ENCODE measurements around the gene CDKN2AIP.

DNA sequence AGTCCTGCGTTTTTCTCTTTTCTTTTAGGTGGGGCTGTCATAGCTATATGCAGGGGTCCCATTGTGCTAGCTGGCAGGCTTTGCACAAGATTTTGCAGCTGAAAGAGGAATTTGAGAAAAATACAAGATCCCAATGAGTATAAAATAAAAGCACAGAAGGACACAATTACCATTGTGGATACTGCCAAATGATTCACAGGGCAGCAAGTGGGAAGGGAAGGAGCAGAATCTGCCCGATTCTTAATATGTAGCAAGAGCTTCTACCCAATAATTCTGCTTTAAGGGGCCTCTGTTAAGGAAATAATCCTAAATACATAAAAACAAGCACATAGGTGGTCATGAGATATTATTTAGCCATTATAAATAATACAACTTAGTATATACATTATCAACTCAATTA lies 34.5 kb downstream of the CDKN2AIP start:
- TF ChIP-seq, protein P1, sequence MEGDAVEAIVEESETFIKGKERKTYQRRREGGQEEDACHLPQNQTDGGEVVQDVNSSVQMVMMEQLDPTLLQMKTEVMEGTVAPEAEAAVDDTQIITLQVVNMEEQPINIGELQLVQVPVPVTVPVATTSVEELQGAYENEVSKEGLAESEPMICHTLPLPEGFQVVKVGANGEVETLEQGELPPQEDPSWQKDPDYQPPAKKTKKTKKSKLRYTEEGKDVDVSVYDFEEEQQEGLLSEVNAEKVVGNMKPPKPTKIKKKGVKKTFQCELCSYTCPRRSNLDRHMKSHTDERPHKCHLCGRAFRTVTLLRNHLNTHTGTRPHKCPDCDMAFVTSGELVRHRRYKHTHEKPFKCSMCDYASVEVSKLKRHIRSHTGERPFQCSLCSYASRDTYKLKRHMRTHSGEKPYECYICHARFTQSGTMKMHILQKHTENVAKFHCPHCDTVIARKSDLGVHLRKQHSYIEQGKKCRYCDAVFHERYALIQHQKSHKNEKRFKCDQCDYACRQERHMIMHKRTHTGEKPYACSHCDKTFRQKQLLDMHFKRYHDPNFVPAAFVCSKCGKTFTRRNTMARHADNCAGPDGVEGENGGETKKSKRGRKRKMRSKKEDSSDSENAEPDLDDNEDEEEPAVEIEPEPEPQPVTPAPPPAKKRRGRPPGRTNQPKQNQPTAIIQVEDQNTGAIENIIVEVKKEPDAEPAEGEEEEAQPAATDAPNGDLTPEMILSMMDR (conservative IDR thresholded peaks at IDR 0.05; ENCODE audit: low read length) = no peak
- TF ChIP-seq EZH2phosphoT487 (IDR thresholded peaks at IDR 0.05; ENCODE audit: borderline replicate concordance, low read depth, low read length) = no peak
